ENCODE results near the gene IL1RAPL1.

Gene IL1RAPL1

GRCh38 chrX:28586981-28587551 lies at the start of gene IL1RAPL1:
Gene IL1RAPL1, plus strand, starts transcription at chrX:28587446.
- no peak for DNase-seq

GRCh38 chrX:28542791-28543190 lies 44.5 kb upstream of the IL1RAPL1 start:
- no peak for DNase-seq

DNA sequence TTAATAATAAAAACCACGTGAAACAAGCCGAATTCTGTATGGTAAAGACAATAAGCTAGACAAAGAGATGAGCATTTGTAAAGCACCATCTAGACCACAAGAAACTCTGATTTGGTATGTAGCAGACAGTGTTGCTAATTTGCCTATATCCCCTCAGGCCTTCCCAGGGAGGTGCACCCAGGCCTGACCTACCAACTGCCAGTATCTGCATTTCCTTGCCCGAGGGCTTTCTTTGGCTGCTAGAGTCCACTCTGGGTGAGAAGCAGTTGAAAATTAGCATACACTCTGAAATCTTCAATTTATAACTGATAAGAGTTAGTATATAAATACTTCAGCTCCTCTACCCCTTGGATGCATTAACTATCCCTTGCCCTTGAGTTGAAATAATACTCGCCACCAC lies 37.4 kb upstream of the IL1RAPL1 start:
- DNase-seq = no peak

DNA sequence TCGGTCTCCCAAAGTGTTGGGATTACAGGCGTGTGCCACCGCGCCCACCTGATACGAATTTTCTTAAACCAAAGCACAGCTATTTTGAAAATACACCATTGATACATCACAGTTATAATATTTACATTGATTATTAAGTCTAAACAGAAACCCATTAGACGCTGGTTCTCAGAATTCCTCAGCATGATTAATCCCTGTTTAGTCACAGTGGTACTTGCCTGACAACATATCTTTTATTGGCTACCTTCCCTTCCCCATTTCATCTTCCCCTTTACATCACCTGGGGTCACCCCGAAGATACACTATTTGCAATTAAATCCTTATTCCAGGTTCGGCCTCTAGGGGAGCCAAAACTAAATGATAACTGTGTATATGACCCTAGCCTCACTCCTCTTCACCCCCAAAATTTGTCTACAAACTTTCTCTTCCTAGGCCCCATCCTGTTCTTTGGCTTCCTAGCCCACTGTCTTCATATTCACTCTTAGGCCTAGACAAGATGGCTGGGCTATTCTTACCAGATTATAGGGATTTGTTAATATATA lies 36.8 kb upstream of the IL1RAPL1 start:
- no peak for DNase-seq

- no peak for DNase-seq
These were observed 34.9 kb upstream of the IL1RAPL1 start for GRCh38 chrX:28552322-28552721.

DNA sequence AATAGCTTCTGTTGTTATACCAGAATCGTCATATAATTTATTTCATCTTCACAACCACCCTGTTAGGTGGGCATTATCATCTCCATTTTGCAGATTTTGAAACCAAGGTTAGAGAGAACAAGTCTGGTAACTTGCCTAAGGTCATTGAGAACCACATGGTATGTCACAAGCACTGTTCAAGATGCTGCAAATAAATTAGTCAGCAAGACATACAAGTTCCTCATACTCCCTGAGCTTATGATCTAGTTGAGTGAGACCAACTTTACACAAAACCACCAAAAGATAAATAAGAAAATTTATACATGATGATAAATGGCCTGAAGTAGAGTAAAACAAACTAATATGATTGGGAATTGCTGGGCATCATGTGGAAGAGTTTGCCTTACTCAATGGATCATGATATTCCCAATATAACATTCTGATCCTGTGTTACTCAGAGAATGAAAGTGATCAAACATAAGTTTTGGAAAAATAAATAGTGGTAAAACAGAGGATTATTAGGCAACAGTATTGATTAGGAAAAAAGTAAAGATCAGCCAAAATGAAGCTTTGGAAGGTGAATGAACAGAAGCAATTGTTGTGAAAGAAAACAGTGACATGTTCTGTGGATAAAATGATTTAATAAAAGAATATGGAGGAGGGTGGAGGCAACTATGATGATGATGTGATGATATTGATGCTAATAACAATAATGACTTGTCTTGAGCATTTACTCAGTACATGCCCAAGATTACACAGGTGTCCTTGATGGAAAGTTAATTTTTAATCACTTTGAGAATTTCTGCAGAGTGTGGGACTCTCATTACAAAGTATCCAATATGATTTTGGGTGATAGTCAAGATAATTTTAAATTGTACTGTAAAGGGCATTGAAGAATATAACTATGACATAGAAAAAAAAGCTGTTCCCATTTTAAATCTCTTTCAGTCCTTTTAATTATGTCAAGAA lies 34.1 kb upstream of the IL1RAPL1 start:
- no peak for DNase-seq

DNA sequence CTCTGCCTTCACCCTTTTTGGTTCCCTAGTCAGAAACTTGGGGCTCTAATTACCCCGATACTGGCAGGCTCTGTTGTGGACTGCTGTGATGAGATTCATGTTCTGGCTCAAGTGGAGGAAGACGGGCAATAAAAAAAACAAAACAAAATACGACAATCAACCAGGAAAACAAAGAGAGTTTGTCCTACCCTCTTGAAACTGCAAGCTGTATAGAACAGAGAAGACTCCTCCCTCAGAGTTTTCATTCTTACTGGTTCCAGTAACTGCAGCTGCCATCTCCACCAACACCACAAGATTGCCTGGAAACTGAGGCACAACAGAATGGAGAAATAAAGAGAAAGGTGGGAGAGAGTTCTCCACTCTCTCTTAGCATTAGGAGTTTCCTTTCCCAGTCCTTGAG lies 11.1 kb upstream of the IL1RAPL1 start:
- DNase-seq = no peak

DNA sequence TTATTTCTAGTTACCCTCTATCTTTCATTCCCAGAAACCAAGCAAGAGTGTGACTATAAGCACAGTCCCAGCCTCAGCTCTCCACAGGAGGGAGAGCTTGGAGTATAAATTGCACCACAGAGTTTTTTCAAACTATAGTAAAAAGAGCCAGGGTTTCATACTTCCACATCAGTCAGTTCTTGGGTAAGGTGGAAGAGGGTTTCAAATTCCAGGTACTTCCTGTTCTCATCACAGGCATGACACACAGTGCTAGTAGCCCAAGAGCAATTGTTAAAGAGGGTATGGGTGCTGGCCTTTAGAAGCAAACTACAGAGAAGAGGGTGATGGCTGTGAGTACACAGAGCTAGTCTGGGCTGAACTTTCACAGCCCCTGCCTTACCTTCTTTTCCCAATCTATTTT lies 5.7 kb upstream of the IL1RAPL1 start:
- DNase-seq = no peak

GRCh38 chrX:28582511-28582910 lies 4.7 kb upstream of the IL1RAPL1 start:
- no peak for DNase-seq

GRCh38 chrX:28584025-28584424 lies 3.2 kb upstream of the IL1RAPL1 start:
- no peak for DNase-seq

DNA sequence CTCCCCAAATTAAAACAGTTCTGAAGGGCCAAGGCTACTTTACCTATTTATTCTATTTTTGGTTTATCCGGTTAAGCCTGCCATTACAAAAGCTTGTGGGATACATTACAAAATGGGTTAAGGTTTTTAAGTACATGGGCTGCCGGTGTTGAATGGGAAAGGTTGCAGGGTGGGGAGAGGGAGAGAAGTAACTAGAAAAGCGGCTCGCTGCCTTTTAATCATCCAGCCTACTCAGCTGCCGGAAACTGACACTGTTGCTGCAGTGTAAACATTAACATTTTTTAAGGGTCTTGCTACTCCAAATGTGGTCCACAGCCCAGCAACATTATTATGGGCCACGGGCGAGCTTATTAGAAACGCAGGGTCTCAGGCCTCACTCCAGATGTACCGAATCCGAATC lies 1.5 kb upstream of the IL1RAPL1 start:
- DNase-seq = no peak

DNA sequence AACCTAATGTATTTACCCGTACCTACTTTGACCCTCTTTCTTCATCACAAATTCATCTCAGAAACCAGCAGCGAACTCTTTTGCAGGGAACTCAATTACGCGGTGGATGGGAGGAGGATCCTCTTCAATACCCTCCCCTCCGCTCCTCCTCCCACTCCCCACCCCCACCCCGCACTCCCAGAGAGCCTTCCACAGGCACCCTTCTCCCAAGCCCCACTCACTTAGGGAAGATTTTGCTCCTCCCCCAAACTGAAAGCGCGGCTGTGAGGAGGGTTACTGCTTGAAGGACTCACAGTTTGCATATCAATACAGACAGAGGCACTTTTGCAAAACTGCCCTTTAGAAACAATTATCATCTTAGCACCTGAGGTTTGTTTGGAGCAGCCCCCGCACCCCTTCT lies 960 bp upstream of the IL1RAPL1 start:
- no peak for DNase-seq

- DNase-seq = no peak
These were observed 1.8 kb downstream of the IL1RAPL1 start for GRCh38 chrX:28589046-28589445.

DNA sequence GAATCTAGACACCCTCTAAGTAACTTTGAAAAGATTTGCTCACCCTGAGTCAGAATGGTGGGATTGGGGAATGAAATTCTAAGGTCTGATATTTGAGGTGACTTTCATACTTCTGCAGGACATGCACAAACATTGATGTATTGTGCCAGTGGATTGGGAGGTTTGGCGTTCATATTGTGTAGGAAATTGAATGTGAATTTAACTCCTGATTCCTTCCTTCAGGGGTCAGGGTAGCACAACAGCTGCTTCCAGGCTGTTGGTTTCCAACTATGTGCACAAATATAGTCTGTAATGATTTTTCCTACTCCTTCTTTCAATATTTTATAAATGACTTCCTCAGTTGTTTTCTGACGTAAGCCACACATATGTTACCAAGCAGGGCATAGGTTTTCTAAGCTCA lies 3.1 kb downstream of the IL1RAPL1 start:
- DNase-seq = no peak

DNA sequence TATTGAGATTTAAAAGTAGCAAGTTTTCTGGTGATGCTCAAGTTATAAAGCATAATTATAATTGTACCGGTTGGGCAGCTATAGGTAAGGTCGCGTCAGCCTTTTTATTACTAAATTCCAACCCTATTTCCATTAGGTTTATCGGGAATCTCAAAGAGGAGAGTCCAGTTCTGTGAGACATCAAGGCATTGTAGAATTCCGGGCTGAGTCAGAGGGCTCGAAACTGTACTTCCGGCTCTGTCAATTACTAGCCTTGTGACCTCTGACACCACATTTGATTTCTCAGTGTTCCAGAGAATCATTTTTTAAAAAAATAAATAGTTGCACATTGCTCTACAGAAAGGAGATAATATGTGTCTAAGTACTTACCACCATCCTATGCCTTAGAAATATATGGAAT lies 4.3 kb downstream of the IL1RAPL1 start:
- DNase-seq = no peak

DNA sequence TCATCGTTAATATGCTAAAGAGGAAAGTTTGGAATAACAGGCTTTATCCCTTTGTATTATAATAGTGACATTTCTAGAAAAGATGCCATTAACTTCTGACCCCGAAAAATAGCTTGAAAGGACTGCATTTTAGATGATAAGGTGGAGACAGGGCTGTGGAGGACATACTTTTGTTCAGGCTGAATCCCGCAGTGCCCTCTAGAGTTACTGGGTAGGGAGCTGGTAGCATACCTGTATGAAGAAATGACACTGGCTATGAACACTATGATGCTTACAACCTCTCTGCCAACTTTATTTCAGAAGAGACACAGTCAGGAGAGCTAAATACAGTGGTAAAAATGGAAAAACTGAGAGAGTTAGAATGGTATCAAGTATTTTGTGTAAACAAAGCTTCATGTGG lies 8.1 kb downstream of the IL1RAPL1 start:
- DNase-seq = no peak

- DNase-seq = no peak
These were observed 12.7 kb downstream of the IL1RAPL1 start for GRCh38 chrX:28599957-28600356.

- DNase-seq = no peak
These were observed 21.8 kb downstream of the IL1RAPL1 start for GRCh38 chrX:28609003-28609402.

DNA sequence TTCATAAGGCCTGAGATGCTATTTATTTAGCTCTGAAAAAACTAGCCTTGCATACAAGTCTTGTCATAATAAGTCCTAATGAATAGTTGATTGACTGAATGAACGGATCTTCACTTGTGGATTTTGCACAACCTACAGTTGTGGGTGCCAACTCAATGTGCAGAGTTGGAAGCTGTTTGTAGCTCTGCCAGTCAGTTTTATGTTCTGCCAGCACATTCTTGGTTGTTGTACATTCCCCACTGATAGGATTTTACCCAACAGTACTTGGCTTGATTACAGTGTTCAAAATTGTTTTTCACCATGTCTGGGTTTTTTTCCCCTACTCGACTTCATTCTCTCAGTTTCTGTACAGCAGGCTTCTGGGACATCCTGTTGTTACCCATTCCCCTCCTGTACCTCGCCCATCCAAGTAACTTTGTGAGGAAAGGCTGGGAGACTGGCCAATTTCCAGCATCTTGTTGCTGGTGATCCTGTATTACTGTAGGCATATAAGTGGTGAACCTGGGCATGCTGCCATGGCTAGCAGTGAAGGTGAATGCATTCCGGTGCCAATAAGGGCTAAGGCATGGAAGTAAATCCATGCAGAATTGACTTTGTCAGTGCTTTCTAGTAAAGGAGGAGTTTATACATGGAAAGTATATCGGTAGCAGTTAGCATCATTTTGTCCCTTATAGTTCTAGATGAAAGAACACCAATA lies 22.8 kb downstream of the IL1RAPL1 start:
- no peak for DNase-seq

- no peak for DNase-seq
These were observed 23.5 kb downstream of the IL1RAPL1 start for GRCh38 chrX:28610746-28611145.

- DNase-seq = no peak
These were observed 26.3 kb downstream of the IL1RAPL1 start for GRCh38 chrX:28613558-28613957.

DNA sequence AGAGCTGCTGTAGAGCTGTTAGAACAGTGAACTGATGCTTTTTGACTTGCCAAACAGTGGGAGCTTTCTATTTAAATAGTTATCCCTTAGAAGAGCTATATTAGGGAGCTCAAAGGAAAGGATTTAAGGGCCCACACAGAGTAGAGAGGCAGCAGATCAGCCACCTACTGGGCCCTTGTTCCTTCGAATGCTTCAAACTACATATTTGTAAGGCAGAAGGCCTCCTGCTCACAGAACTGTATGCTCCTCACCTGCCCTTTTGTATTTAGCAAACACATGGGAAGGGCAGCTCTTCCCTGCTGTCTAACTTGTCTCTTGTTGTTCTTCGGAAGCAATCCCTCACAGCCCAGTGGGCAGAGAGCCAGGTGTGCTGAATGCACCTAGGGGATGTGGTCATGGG lies 38.0 kb downstream of the IL1RAPL1 start:
- DNase-seq = no peak

DNA sequence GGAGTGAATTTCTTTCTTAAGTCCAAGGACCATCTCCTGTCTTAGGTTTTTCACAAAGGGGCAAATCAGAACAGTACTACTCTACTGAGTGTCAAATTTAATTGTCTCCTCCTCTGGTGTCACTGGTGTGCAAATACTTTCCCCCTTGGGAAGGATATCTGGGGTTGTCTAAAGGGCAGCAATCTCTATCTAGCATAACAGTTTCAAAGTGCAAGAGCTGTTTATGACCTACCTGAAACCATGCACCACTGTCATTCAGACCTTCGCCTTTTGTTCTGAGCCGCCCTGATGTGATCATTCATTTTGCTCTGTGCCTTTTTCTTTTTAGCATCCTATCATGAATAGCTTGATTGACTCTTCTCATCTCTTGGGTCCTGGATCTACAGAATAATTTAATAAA lies 39.3 kb downstream of the IL1RAPL1 start:
- no peak for DNase-seq

DNA sequence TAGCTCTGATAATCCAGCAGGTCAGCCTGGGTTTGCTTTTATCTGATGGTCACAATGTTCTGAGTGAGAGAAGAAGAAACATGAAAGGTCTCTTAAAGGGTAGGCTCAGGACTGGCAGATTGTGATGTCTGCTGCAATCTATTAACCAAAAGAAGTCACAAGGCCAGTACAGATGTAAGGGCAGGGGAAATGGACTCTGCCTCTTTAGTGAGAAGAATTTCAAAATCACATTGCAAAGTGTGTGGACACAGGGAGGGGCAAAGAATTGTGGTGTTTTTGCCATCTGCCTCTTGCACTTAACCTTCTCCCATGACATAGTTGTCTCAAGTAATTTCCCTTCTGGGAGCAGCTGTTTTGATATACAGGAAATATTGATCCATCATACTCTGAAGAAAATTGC lies 40.9 kb downstream of the IL1RAPL1 start:
- DNase-seq = no peak
